Cerebellar cortex (tissue), 1 donor: ENCODE measurements around the gene TMEM178B.
A peak's percentile ranks its signal among the peaks of the same experiment; 100 is the strongest.

Experiments used
- DNase-seq: peaks from one replicate; pipeline ENCODE4 v3.0.0-alpha.2; 2015; ENCODE audit warnings: low spot score

The TMEM178B gene

DNA sequence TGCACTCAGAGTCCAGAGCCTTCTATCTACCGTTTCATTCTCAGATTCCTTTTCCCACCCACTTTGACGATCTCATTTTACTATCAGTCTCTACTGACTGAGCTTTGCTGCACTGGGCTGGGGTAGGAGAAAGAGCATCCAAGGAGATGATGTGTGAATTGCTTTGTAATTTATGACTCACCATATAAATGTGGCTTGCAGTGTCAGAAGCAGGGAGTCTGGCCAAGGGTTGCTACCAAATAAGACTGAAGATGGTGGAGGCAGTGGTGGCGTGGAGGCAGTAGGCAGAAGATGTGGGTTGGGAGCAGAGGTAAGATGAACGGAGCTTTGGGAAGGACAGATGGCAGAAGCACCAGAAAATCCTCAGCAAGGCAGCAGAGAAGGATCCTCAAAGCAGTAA, 404.0 kb downstream of the TMEM178B start:
- no peak for DNase-seq

DNA sequence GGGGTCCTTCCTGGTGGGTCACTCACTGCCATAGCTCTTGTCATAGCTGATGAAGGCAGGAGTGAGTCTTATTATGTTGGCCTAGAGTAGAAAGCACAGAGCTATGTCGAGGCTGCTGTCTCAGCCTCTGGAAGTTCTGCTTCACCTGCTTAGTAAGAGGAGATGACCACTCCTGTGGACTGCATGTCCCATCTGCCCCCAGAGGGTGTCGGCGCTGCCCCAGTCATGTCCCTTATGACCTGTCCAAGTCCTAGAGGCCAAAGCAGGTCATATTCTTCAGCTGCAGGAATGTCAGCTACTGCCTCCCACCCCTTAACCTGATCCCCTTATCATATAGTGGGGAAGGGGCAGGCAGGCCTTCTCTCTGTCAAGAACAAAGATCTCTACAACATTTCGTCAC, 405.0 kb downstream of the TMEM178B start:
- no peak for DNase-seq

DNA sequence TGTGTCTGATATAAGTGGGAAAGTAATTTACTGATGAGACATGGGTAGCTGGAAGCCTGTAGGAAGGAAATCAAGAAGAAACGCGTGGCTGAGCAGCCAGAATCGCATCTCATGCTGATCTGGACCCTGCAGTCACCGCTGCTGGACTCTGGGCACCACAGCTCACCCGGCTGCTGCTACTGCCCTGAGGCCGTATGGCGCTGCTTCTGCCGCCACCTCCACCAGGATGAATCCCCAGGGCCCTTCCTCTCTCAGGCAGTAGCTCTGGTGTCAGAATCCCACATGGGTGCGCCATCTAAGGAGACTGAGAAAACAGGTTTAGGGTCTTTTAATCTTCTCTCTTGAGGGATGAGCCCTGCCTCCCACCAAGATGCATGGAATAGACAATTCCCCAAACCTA, 407.1 kb downstream of the TMEM178B start:
- DNase-seq = no peak

DNA sequence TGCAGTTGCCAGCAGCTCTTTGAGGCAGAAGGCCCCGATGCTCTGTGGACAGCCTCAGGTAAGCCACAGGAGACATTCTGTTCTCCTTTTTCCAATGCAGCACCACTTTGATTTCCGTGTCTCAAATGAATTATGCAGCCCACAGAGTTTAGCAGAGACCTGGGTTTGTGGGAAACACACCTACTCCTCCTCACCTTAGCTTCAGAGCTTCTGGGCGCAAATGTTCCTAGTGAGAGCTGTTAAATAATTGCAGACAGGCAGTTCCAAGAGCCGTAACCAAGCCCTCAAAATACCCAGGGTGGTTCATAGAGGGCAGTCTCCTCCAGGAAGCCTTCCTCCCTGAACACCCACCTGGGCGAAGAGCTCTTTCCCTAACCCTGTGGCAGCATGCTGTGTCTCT, 408.1 kb downstream of the TMEM178B start:
- no peak for DNase-seq

DNA sequence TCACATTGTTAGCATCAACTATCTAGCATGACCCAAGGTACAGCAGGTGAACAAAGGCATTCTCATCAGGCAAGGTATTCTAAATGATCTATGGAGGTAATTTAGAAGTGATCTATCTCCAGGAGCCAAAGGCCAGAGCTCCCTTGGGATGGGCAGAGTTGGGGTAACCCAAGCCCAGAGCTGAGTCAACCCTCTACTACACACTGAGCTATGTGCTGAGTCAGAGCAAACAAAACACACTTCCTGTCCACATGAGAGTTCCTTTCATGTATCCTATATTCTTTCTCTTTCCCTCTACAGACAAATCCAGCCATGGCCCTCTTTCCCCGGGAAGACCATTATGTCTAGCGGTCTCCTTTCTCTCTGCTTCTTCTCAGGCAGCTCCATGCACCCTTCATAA, 409.2 kb downstream of the TMEM178B start:
- DNase-seq = no peak

DNA sequence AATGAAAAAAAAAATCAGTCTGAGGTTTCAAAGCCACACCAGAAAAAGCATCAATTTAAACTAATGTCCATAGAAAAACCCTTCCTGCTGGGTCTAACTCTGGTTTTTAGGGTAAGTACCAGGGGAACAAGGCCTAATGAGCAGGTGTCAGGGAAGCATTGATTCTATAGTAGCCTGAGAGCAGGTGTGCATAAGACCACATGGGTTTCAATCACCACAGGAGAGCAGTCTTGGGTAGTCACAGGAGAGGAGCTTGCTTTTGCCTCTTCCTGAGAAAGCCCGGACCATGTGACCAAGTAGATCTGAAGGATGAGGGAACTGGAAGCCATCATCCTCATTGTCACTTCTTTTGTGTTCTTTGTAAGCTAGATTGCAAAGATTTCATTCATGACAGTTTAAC, 411.0 kb downstream of the TMEM178B start:
- no peak for DNase-seq

DNA sequence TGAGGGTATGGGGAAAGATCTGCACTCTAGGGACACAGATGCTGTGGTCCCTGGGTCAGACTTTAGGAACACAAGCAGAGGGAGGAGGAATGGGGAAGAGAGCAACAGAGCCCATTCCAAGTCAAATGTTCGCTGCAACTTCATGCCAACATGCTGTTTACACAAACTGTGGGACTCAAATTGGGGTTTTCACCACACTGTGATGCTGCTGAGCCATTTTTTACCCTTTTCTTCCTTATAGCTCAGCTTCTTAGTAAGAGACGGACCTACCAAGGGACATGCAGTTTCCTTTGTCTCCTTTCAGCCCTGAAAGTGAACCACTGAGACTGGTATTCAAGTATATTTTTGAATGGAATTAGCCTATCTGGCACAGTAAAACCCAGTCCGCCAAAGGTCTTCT, 413.1 kb downstream of the TMEM178B start:
- no peak for DNase-seq

DNA sequence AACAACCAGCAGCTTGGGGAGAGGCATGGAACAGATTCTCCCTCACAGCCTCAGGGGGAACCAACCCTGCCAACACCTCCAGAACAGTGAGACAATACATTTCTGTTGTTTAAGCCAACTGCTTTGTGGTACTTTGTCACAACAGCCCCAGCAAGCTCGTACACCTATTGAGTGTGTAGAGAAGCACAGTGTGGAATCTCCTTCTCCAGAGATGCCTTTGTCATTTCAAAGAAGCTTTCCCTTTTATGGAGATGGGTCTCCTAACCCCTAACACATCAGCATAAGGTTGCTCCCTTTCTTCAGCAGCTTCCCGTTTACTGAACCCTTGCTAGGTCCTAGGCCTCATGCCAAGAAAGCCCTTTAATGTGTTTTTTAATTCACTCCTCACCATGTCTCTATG, 416.6 kb downstream of the TMEM178B start:
- DNase-seq = no peak

DNA sequence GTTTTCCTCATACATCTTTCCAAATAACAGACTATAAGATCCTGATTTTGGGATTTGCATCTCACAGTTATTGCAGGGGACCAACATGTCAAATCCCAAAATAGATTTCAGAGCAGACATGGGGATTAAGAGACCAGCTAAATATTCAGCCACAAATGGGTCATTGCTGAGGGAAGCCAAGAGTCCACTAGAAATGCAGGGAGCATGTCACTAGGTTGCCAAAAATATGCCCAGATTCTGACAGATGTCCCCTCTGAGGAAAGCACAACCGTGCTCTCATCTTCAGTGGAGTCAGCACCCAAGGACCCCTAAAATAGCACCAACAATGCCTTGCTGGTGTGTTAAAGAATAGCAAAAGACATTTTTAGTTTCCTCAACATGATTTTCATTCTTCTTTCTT, 421.2 kb downstream of the TMEM178B start:
- peak; percentile 9 for DNase-seq

DNA sequence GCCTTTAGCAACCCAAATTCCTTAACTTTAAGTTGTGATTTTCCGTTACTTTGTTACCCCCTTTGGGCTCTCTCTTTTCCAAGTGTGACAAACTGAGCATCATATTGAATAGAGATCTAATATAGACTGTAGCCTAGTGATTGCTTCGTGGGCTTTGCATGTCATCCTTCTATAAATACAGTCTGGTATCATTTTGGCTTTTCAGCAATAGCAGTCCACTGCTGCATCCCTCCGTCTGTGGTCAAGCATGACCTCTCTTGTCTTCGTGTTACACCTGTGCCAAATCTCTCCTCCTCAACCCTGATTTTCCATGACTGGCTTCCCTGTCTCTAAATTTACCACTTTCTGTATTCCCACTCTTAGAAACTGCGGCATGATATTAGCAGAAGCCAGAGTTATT, 423.5 kb downstream of the TMEM178B start:
- DNase-seq = no peak

DNA sequence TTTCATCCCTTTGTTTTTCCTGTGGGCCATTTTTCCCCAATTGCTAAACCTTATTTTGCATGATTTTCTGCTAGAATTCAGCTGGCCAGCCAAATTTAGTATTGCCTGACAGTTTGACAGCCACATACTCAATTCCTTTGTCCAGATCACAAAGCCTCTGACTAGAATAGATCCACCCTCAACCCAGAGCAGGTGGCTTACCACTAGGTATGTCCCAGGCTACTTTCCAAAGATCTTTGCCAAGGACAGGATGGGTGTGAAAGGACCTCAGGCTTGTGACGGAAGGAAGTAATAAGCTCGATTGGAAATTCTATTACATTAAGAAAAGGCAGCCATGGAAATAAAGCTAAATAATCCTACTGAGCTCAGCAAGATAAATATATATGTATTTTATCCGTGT, 426.7 kb downstream of the TMEM178B start:
- peak; percentile 81 for DNase-seq

DNA sequence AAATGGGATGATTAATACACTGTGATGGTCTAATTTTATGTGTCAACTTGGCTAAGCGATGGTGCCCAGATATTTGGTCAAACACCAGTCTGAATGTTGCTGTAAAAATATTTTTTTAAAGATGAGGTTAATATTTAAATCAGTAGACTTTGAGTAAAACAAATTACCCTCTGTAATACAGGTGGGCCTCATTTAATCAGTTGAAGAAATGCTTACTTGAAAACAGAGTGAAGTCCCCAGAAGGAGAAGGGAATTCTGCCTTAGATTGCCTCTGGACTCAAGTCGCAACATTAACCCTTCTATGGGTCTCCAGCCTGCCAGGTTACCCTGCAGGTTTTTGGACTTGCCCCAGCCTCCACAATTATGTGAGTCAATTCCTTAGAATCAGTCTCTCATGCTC, 427.6 kb downstream of the TMEM178B start:
- DNase-seq = no peak

DNA sequence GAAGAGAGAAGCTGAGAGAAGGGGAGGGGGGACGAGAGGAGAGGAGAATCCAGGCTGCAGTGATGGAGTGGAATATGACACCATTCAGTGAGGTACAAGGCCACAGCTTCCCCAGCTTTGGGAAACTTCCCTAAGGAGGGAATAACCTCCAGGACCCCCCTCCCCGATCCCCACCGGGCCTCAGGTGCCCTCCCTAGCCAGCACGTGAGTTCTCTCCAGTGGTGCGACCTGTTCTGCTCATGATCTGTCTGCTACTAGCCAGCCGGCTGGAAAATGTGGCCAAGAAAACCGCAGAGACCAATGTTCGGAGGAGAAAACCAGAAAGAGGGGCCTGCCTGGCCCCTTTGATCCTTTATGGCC, 437.4 kb downstream of the TMEM178B start:
- no peak for DNase-seq

DNA sequence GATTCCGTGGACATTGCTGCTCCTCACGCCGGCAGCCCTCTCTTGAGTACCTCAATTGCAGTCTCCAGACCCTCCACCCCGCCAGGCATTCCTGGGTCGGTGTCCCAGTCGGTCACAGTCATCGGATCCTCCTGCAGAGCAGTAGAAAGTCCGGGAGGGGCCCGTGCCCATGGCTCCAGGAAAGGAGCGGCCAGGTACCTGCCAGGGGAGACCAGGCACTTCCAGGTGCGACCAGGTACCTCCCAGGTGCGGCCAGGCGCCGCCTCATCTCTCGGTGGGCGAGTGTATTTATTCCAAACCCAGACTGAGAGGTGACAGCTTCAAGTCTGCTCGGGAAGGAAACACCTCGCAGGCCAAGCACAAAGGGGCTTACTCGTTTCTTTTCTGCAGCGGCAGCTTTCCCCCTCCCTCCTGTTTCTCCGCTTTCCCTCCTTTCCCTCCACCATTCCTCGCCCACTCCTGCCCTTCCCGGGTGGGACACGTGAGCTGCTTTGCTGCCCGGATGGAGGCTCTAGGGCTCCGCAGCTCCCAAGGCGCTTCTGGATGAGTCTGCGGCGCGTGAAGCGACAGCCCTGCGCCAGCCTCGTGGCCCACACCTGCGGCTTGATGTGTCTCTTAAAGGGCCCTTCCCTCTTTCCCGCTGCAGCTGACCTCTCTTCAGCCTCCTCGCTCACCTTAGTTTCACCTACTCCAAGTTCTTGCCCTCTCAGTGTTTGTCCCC, 438.0 kb downstream of the TMEM178B start:
- peak; percentile 34 for DNase-seq

DNA sequence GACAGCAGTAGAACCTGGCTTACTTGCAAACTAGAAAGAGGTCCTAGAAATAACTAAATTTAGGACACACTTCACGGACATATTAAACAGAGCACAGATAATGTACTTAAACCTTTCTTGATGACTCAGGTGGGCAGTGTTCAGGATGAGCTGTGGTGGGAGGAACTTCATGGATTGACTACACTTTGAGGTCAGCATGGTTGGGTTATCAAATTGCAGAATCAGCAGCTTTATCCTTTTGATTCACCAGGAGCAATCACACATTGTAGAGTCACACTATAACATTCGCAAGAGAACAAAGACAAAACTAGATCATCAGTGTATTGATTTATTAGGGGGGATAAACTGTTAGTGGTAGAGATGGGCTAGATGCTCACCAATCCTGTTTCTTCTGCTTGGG, 438.7 kb downstream of the TMEM178B start:
- no peak for DNase-seq

DNA sequence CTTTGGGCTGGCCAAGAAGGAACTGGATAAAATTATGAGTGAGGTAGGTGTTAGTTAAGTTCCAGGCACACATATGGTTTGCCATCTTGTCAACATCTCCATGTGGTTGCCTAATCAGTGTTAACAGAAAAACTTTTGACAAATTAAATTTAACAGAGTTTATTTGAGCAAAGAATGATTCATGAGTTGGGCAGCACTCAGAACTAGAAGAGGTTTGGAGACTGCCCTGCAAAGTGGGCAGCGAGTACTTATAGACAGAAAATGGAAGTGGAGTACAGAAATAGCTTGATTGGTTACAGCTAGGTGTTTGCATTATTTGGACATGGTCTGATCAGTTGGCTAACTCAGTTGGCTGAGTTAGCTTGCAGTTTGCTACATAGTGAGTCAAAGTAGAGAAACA, 439.9 kb downstream of the TMEM178B start:
- DNase-seq = no peak

DNA sequence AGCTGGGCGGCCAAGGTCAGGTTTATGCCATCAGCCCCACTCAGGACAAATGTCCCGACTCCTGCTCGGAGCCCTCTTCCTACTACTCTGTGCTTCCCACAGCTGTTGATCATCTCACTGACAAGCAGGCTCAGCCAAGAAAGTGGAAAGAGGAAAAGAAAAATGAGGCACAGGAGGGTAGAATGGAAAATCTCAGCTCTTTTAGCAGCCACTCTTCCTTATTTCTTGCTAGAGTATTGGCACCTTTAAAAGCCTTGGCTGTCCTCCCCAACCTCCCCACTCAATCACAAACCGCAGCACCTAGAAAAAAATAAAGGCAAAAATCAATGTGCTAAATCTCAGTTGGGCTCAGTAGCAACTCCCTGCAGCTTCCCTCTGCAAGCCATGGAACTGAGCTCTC, 442.1 kb downstream of the TMEM178B start:
- DNase-seq = no peak

DNA sequence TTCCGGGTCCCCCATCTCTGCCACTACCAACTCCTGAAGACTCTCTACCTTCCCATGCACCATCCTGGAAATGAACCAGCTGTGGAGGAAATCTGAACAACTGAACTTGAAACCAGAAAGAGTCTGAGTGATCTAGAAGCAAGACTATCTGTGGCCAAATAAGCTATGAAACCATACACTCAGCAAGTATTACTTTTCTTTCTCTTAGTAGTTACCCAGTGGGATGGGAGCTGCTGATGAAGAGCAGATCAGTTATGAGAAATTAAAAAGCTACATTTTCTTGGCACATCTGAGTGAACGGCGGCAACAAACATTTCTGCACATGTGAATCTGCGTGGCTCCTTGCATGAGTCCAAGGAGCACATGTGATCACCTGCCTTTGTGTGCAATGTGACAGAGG, 445.8 kb downstream of the TMEM178B start:
- DNase-seq = no peak

DNA sequence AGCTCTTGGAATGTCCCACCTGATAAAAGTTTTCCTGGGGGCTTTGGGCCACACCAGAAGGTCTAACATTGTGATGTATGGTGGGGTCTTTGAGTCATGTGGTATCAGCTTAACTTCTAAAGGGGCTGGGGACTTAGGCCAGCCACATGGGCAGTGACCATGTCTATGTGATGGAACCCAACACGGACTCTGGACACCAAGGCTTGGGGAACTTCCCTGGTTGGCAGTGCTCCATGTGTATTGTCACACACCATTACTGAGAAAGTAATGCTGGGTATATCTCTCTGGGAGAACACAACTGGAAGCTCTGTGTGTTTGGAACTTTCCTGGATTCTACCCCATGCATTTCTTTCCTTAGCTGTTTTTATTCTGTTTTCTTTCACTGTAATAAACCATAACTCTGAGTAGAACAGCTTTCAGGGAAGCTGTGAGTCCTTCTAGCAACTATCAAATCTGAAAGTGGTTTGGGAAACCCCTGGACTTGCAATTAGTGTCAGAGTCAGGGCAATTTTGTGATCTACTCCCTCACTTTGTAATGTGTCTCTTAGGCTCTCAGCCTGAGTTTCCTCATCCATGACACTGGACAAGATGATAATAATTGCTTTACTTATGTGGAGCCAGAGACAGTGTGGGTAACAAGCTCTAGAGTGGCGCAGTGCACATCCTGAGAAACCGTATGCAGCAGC, 448.9 kb downstream of the TMEM178B start:
- DNase-seq = no peak

DNA sequence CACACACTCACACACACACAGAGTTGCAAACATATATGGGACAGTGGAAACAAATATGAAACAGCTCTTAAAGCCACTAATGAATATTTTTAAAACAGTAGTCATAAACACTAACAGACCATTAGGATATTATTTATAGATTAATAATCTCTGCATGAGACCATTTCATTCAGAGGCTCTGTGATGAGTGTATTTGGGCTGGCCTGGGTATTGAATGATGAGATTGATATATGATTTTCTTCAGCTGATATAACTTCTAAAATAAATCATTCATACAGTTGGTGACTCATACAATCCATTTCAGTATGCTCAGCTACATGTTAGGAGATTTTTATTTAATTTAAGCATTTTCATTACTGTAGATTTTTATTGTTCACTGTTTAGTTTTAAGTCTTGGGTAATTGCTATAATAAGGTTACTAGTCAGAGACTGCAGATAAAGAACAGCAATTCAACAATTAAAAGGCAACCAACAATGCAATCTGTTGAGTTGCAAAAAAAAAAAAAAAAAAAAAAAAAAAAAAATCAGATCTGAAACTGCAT, 452.2 kb downstream of the TMEM178B start:
- DNase-seq = no peak

DNA sequence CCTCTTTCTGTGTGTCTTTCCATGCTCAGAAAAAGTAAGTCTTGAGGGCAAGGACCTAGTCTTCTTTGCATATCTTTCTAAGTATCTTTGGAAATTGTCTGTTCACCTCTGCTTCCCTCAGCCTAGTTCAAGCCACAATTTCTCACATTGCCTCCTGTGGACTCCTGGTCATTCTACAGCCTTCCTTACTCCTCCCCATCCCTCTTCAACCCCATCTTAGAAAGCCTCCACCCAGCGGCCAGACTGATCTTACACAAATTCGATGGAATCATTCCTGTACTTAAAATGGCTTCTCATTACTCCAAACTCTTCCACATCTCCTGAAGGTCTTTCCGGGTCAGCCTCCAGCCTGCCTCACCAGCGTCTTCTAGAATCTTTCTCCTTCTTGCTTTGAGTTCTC, 453.2 kb downstream of the TMEM178B start:
- no peak for DNase-seq

DNA sequence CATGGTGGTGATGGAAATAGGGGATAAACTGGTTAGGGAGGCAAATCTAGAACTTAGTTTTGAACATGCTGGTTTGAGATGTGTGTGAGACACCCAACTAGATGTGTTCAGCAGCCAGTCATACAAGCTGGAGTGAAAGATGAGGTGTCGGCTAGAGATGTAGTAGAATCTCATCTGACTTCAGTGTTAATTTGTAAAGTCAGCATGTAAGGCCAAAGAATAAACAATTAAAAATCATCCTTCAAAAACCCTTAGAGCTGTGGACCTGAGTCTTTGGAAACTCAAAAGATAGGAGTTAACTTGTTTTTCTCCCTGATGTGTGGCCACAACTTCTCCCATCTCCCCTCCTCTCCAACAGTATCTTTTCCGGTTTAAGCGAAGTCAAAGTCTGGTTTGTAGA, 454.5 kb downstream of the TMEM178B start:
- no peak for DNase-seq
